HCT116 (cell line): ENCODE data around the gene TEX19.

ENCODE experiments used
- ATF3 ChIP-seq: IDR thresholded peaks from 2 replicates; pipeline ENCODE4 v1.6.1; 2012
- EZH2 ChIP-seq: fragments of 200-600 bp; sonication (generic); IDR thresholded peaks from 2 replicates; pipeline ENCODE4 v1.6.1; 2017; ENCODE audit warnings: antibody characterized with exemption, mixed run types
- MAX ChIP-seq: IDR thresholded peaks from 2 replicates; pipeline ENCODE4 v1.6.1; 2012
- POLR2A ChIP-seq: IDR thresholded peaks from 2 replicates; pipeline ENCODE4 v1.7.0; 2011; ENCODE audit warnings: borderline replicate concordance; ENCODE audit not compliant: insufficient read depth, insufficient read length; ENCODE audit errors: extremely low read depth
- POLR2AphosphoS5 ChIP-seq: IDR thresholded peaks from 2 replicates; pipeline ENCODE4 v1.6.1; 2011; ENCODE audit warnings: mild to moderate bottlenecking, low read depth, low read length, moderate library complexity
- YY1 ChIP-seq: IDR thresholded peaks from 2 replicates; pipeline ENCODE4 v1.6.1; 2011; ENCODE audit warnings: low read length, low read depth, moderate library complexity, mild to moderate bottlenecking; ENCODE audit not compliant: insufficient replicate concordance; ENCODE audit errors: extremely low read depth
- TF ChIP-seq, protein P1 (sequence below), 3 experiments: fragments of 200-600 bp in 1 of 3; sonication (generic) in 1 of 3; IDR thresholded peaks in 2 of 3; conservative IDR thresholded peaks in 1 of 3; 2 replicates each; pipeline ENCODE4 v1.5.1; 2012 to 2017; ENCODE audit warnings: low read depth in 2 of 3, low read length in 2 of 3, antibody characterized with exemption in 1 of 3, borderline replicate concordance in 1 of 3, control low read depth in 1 of 3, mild to moderate bottlenecking in 1 of 3, mixed read lengths in 1 of 3, mixed run types in 1 of 3, moderate library complexity in 1 of 3; ENCODE audit not compliant: insufficient read depth in 1 of 3

DNA sequence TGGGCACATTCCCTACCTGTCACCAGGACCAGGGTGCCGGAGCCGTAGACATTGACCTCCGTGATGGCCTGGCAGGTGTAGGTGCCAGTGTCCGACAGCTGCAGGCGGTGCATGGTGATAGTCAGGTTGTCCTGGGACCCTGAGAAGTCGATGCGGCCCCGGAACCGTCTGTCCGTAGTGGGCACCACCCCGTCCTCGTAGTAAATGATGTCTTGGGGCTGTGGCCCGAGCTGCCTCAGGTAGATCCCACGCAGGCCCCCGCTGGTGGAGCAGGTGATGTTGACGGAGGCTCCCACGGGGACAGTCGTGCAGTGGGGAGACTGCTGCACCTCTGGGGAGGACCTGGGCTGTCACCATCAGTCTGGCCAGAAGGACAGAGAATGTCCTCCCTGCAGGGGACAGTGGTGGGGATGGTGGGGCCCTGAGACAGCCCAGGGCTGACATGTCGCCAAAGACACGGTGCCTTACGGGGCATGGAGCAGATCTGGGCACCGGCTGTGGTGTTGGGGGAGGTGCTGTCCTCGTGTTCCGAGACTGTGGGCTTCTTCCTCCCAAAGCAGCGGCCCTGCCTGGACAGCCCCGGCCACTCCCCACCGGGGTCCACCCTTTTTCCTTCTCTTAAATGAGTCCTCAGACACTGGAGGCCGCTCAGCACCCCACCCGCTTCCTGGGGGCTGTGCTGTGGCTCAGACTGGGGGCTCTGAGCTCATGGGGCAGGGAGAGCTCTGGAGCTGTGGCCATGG, 42.2 kb upstream of the TEX19 start:
- TF ChIP-seq, protein P1, sequence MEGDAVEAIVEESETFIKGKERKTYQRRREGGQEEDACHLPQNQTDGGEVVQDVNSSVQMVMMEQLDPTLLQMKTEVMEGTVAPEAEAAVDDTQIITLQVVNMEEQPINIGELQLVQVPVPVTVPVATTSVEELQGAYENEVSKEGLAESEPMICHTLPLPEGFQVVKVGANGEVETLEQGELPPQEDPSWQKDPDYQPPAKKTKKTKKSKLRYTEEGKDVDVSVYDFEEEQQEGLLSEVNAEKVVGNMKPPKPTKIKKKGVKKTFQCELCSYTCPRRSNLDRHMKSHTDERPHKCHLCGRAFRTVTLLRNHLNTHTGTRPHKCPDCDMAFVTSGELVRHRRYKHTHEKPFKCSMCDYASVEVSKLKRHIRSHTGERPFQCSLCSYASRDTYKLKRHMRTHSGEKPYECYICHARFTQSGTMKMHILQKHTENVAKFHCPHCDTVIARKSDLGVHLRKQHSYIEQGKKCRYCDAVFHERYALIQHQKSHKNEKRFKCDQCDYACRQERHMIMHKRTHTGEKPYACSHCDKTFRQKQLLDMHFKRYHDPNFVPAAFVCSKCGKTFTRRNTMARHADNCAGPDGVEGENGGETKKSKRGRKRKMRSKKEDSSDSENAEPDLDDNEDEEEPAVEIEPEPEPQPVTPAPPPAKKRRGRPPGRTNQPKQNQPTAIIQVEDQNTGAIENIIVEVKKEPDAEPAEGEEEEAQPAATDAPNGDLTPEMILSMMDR (IDR thresholded peaks at IDR 0.05 in 2 of 3, conservative IDR thresholded peaks at IDR 0.05 in 1 of 3; ENCODE audit: borderline replicate concordance in 1 of 3, insufficient read depth in 1 of 3, low read depth in 2 of 3, low read length in 2 of 3): no peak
- TF ChIP-seq POLR2A (no peak), YY1 (no peak), MAX (no peak), POLR2AphosphoS5 (no peak), EZH2 (no peak), ATF3 (no peak)
